Neural cell (in vitro differentiated cells): ENCODE results near the gene PLIN4. TPM values are rescaled to one million over a fixed set of nuclear protein-coding genes. Genes with fewer than 3 reads are reported as not detected.

Experiments used
- H2AFZ ChIP-seq: fragments of 200-600, 300-800 bp; sonication (generic), shearing (Covaris generic); 2 replicates; pipeline ENCODE4 v1.6.0; 2014; ENCODE audit warnings: low read depth, mild to moderate bottlenecking, antibody characterized with exemption, low read length, moderate library complexity
- H3F3A ChIP-seq: fragments of 200-600 bp; shearing (Covaris generic); 2 replicates; pipeline ENCODE4 v1.6.1; 2016; ENCODE audit warnings: mild to moderate bottlenecking, moderate library complexity, mixed read lengths, antibody characterized with exemption, low read length; ENCODE audit not compliant: insufficient read depth, poor library complexity, severe bottlenecking
- H3K27ac ChIP-seq: fragments of 200-600, 300-800 bp; sonication (generic), shearing (Covaris generic); 2 replicates; pipeline ENCODE4 v1.5.1; 2014; ENCODE audit warnings: mild to moderate bottlenecking, low read length, moderate library complexity
- H3K27me3 ChIP-seq: fragments of 300-800, 200-600 bp; sonication (generic), shearing (Covaris generic); 2 replicates; pipeline ENCODE4 v1.6.0; 2014; ENCODE audit warnings: mild to moderate bottlenecking, low read depth, low read length, moderate library complexity; ENCODE audit not compliant: insufficient read depth
- H3K36me3 ChIP-seq: fragments of 300-800, 200-600 bp; sonication (generic), shearing (Covaris generic); 2 replicates; pipeline ENCODE4 v1.5.1; 2014; ENCODE audit warnings: mild to moderate bottlenecking, antibody characterized with exemption, low read length, moderate library complexity; ENCODE audit not compliant: insufficient read depth
- H3K4me2 ChIP-seq: fragments of 300-800, 200-600 bp; sonication (generic), shearing (Covaris generic); 2 replicates; pipeline ENCODE4 v1.6.0; 2014; ENCODE audit warnings: mild to moderate bottlenecking, low read length
- H3K4me3 ChIP-seq: fragments of 300-800, 200-600 bp; sonication (generic), shearing (Covaris generic); 2 replicates; pipeline ENCODE4 v1.5.1; 2014; ENCODE audit warnings: mild to moderate bottlenecking, low read length, moderate library complexity
- H3K79me2 ChIP-seq: fragments of 200-600 bp; shearing (Covaris generic); replicated peaks from 2 replicates; pipeline ENCODE4 v1.6.0; 2014; ENCODE audit warnings: mild to moderate bottlenecking, low read length, moderate library complexity; ENCODE audit not compliant: insufficient read depth
- H3K9ac ChIP-seq: fragments of 300-800, 200-600 bp; sonication (generic), shearing (Covaris generic); 2 replicates; pipeline ENCODE4 v1.6.1; 2016; ENCODE audit warnings: mild to moderate bottlenecking, low read length, mixed read lengths
- H3K9me2 ChIP-seq: fragments of 200-600 bp; shearing (Covaris generic); 2 replicates; pipeline ENCODE4 v1.6.1; 2016; ENCODE audit warnings: mild to moderate bottlenecking, low read length, mixed read lengths; ENCODE audit not compliant: insufficient read depth
- H3K9me3 ChIP-seq: fragments of 200-600, 300-800 bp; sonication (generic), shearing (Covaris generic); 2 replicates; pipeline ENCODE4 v1.6.1; 2016; ENCODE audit warnings: mild to moderate bottlenecking, mixed run types, low read length, moderate library complexity, mixed read lengths
- H4K20me1 ChIP-seq: fragments of 200-600 bp; shearing (Covaris generic); 2 replicates; pipeline ENCODE4 v1.6.1; 2016; ENCODE audit warnings: mild to moderate bottlenecking, mixed run types; ENCODE audit not compliant: insufficient read depth
- CTCF ChIP-seq: fragments of 450-650 bp; IDR thresholded peaks from 2 replicates; pipeline ENCODE4 v1.5.1; 2014; ENCODE audit warnings: antibody characterized with exemption, mild to moderate bottlenecking, moderate library complexity; ENCODE audit not compliant: poor library complexity, severe bottlenecking
- EP300 ChIP-seq: fragments of 450-650 bp; conservative IDR thresholded peaks from 2 replicates; pipeline ENCODE4 v1.6.1; 2014; ENCODE audit warnings: antibody characterized with exemption, mild to moderate bottlenecking, moderate library complexity; ENCODE audit not compliant: poor library complexity, severe bottlenecking
- EZH2 ChIP-seq: fragments of 200-600, 300-800 bp; shearing (Covaris generic), sonication (generic); IDR thresholded peaks from 2 replicates; pipeline ENCODE4 v1.6.1; 2014; ENCODE audit warnings: antibody characterized with exemption, low read length, borderline replicate concordance, mild to moderate bottlenecking; ENCODE audit not compliant: insufficient read depth, poor library complexity, severe bottlenecking
- MXI1 ChIP-seq: fragments of 450-650 bp; conservative IDR thresholded peaks from 2 replicates; pipeline ENCODE4 v1.6.1; 2014; ENCODE audit warnings: antibody characterized with exemption, mild to moderate bottlenecking; ENCODE audit not compliant: poor library complexity, severe bottlenecking
- POLR2AphosphoS5 ChIP-seq: IDR thresholded peaks from 2 replicates; pipeline ENCODE4 v1.6.1; 2012
- RAD21 ChIP-seq: fragments of 450-650 bp; conservative IDR thresholded peaks from 2 replicates; pipeline ENCODE4 v1.6.1; 2014; ENCODE audit warnings: antibody characterized with exemption, mild to moderate bottlenecking, moderate library complexity
- SMC3 ChIP-seq: fragments of 450-650 bp; conservative IDR thresholded peaks from 2 replicates; pipeline ENCODE4 v1.6.1; 2014; ENCODE audit warnings: antibody characterized with exemption, mild to moderate bottlenecking, moderate library complexity; ENCODE audit not compliant: poor library complexity
- TAF1 ChIP-seq: IDR thresholded peaks from 2 replicates; pipeline ENCODE4 v1.6.1; 2012; ENCODE audit warnings: low read depth
- polyA plus RNA-seq: library from polyadenylated mRNA; depleted of rRNA; stranded (reverse); fragments of >200 nt; gene quantifications from 2 replicates; pipeline ENCODE4 v1.2.3, GENCODE V29; 2014
- TF ChIP-seq, protein P1 (sequence below): IDR thresholded peaks from 2 replicates; pipeline ENCODE4 v1.6.1; 2012; ENCODE audit warnings: borderline replicate concordance

Gene PLIN4
- polyA plus RNA-seq, 1 donor from 2014 or later: not detected

- H4K20me1 ChIP-seq: no peaks in the 10 kb centered on the region
- no peaks in the 10 kb centered on the region for H3K36me3 ChIP-seq
- no peak overlapping the region for H3K27ac ChIP-seq
- H3F3A ChIP-seq: no peaks in the 10 kb centered on the region
- H3K9me3 ChIP-seq: no peaks in the 10 kb centered on the region
- no peaks in the 10 kb centered on the region for H3K9me2 ChIP-seq
- no peak overlapping the region for H3K9ac ChIP-seq
- H3K4me3 ChIP-seq: no peak overlapping the region
- TF ChIP-seq CTCF (no peak), EZH2 (no peak), RAD21 (no peak), EP300 (no peak), MXI1 (no peak), POLR2AphosphoS5 (no peak), SMC3 (no peak), TAF1 (no peak)
- H3K4me2 ChIP-seq: no peak overlapping the region
- H3K79me2 ChIP-seq: no peaks in the 10 kb centered on the region
- no peak overlapping the region for H2AFZ ChIP-seq
- no peaks in the 10 kb centered on the region for H3K27me3 ChIP-seq
Measured at GRCh38 chr19:4508698-4509097, 9.6 kb downstream of the PLIN4 start.

DNA sequence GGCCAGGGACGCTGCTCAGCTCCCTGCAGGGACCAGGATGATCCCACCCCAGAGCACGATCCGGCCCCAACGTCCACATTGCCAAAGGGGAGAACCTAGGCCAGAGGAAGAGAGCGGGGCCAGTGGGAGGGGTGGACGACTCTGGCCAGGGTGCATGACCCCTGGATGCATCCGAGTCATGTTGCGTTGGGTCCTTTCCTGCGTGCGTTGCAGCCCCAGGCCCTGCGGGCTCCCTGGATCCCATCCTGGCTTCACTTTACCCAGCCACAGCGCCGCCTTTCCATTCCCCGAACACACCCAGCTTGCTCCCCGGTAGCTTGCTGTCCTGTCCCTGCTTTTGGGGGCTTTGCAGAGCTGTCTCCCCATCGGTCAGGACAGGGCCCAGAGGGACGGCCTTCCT, 10.5 kb downstream of the PLIN4 start:
- Histone ChIP-seq H2AFZ (no peak overlapping the region), H3K9me3 (no peaks in the 10 kb centered on the region)

More for the DNA sequence above, 10.5 kb downstream of the PLIN4 start:
- Histone ChIP-seq H3K4me3 (no peak overlapping the region), H3K9ac (no peak overlapping the region), H3K27ac (no peak overlapping the region), H3K27me3 (no peaks in the 10 kb centered on the region), H3K9me2 (no peaks in the 10 kb centered on the region), H3F3A (no peaks in the 10 kb centered on the region), H3K79me2 (no peaks in the 10 kb centered on the region), H3K4me2 (no peak overlapping the region), H4K20me1 (no peaks in the 10 kb centered on the region), H3K36me3 (no peaks in the 10 kb centered on the region)
- TF ChIP-seq TAF1: no peak
- TF ChIP-seq RAD21: no peak
- TF ChIP-seq, protein P1, sequence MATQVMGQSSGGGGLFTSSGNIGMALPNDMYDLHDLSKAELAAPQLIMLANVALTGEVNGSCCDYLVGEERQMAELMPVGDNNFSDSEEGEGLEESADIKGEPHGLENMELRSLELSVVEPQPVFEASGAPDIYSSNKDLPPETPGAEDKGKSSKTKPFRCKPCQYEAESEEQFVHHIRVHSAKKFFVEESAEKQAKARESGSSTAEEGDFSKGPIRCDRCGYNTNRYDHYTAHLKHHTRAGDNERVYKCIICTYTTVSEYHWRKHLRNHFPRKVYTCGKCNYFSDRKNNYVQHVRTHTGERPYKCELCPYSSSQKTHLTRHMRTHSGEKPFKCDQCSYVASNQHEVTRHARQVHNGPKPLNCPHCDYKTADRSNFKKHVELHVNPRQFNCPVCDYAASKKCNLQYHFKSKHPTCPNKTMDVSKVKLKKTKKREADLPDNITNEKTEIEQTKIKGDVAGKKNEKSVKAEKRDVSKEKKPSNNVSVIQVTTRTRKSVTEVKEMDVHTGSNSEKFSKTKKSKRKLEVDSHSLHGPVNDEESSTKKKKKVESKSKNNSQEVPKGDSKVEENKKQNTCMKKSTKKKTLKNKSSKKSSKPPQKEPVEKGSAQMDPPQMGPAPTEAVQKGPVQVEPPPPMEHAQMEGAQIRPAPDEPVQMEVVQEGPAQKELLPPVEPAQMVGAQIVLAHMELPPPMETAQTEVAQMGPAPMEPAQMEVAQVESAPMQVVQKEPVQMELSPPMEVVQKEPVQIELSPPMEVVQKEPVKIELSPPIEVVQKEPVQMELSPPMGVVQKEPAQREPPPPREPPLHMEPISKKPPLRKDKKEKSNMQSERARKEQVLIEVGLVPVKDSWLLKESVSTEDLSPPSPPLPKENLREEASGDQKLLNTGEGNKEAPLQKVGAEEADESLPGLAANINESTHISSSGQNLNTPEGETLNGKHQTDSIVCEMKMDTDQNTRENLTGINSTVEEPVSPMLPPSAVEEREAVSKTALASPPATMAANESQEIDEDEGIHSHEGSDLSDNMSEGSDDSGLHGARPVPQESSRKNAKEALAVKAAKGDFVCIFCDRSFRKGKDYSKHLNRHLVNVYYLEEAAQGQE: no peak
- no peak for TF ChIP-seq EZH2
- no peak for TF ChIP-seq MXI1
- TF ChIP-seq SMC3: no peak
- no peak for TF ChIP-seq CTCF
- no peak for TF ChIP-seq EP300
- no peak for TF ChIP-seq POLR2AphosphoS5
